NCI-H82 treated with DMSO at 0.1 percent for 48 hours (cell line): ENCODE data around the gene RBM12.
A peak's percentile ranks its signal among the peaks of the same experiment; 100 is the strongest.
"Not testable (repeated sequence)": the region's sequence is repeated elsewhere in the genome, so short reads cannot be mapped to it uniquely, and the experiment has no call there.

ENCODE experiments used
- DNase-seq: peaks from one replicate; lab custom pipeline; 2025; ENCODE audit not compliant: unreplicated experiment; lab: John Stamatoyannopoulos, UW

Gene RBM12

DNA sequence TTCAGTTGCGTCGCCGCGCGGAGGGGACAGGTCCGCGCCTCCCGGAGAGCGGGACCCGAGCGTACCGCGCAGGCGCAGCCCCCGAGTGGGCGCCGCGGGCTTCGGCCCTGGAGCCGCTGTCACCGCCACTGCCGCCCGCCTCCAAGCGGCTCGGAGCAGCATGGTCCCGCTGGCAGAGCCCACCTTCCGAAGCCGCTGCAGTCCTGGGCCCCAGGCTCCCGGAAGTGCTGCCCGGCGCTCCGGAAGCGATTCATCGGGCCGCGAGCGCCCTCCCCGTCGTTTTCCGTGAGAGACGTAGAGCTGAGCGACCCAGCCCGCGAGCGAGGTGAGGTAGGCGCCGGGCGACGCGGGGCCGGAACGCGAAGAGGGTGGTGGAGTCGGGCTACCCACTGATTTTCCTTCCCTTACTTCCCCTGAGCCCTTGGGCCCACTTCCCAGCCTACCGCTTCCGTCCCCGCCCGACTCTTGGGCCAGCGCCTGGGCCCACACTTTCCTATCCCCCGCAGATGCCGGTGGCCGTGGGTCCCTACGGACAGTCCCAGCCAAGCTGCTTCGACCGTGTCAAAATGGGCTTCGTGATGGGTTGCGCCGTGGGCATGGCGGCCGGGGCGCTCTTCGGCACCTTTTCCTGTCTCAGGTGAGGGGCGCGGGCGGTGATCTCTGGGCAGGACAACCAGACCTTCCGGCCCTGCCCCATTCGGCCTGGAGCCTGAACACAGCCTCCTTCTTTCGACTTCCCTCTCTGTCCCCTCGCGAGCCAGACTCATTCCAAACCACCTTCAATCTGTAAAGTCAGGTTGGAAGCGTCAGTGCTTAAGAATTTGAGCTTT is 34.6 kb upstream of the RBM12 start, which contains the start of the genes NFS1 and ROMO1:
Gene NFS1 (minus strand): TSS at position 226 of the 830 bp plus-strand sequence. CDS start 64 bp downstream, at position 162.
Gene ROMO1 (plus strand): TSS at position 279 of the 830 bp plus-strand sequence. CDS start 228 bp downstream, at position 507.
- peak; percentile 65 for DNase-seq

GRCh38 chr20:35698298-35699126 is 33.8 kb upstream of the RBM12 start:
- no peak for DNase-seq

DNA sequence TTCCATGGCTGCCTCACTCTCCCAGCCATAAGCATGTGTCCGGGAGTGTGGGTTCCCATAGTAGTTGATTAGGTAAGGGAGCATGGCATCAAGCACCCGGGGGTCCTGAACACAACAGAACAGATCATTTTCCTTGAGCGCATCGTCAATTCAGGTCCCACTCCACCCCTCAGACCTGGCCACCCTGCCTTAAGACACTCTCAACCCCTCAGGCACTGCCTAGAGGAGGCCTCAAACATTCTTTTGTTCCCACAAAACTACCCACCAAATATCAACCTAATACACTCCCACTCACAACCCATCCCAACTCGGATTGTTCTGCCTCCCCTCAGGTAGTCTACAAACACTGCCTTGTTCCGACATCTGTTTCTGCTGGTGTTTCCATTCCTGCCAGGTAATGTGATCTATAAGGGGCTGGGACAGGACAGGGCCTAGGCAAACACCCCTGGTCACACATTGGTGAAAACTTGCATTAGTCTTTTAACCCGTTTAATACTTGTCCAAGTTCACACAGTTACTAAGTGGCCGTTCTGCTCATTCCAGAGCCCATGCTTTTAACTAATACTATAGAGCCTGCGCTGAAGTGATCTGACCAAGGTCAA is 33.1 kb upstream of the RBM12 start:
- DNase-seq, result no peak

GRCh38 chr20:35695978-35696377 is 31.3 kb upstream of the RBM12 start:
- DNase-seq, result no peak

- DNase-seq, result no peak
These were observed 30.6 kb upstream of the RBM12 start for GRCh38 chr20:35695245-35695749.

DNA sequence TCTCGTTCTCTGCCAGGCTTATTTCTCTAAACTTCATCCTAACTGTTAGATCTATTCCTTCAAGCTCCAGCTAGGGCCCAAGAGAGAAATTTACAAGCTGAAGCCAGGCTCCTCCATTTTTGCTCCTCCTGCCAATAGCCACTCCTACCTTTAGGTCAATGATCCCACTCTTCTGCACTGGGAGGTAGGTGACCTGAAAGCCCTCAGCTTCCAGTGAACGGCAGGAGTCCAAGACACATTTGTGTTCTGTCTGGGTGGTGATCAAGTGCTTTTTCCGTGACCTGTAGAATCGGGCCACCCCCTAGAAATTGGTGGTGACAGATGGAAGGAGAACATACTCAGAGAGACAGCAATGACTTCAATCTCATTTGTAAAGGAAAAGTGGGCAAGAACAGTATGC is 25.6 kb upstream of the RBM12 start:
- no peak for DNase-seq

DNA sequence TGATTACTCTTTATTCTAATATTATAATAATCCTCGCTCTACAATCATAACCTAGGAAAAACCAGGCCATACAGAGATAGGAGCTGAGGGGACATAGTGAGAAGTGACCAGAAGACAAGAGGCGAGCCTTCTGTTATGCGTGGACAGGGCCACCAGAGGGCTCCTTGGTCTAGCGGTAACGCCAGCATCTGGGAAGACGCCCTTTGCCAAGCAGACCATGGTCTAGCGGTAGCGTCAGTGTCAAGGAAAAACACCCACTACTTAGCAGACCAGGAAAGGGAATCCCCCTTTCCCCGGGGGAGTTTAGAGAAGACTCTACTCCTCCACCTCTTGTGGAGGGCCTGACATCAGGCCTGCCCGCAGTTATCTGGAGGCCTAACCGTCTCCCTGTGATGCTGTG is 22.2 kb upstream of the RBM12 start:
- DNase-seq, result not testable (repeated sequence)

DNA sequence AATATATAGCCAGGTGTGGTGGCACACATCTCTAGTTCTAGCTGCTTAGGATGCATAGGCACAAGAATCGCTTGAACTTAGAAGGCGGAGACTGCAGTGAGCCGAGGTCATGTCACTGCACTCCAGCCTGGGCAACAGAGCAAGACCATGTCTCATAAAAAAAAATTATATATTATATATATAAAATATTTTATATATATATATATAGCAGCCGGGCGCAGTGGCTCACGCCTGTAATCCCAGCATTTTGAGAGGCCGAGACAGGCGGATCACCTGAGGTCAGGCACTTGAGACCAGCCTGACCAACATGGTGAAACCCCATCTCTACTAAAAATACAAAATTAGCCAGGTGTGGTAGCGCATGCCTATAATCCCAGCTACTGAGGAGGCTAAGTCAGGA is 20.7 kb upstream of the RBM12 start:
- DNase-seq, result not testable (repeated sequence)

- DNase-seq, result no peak
These were observed 17.3 kb upstream of the RBM12 start for GRCh38 chr20:35681960-35682359.

DNA sequence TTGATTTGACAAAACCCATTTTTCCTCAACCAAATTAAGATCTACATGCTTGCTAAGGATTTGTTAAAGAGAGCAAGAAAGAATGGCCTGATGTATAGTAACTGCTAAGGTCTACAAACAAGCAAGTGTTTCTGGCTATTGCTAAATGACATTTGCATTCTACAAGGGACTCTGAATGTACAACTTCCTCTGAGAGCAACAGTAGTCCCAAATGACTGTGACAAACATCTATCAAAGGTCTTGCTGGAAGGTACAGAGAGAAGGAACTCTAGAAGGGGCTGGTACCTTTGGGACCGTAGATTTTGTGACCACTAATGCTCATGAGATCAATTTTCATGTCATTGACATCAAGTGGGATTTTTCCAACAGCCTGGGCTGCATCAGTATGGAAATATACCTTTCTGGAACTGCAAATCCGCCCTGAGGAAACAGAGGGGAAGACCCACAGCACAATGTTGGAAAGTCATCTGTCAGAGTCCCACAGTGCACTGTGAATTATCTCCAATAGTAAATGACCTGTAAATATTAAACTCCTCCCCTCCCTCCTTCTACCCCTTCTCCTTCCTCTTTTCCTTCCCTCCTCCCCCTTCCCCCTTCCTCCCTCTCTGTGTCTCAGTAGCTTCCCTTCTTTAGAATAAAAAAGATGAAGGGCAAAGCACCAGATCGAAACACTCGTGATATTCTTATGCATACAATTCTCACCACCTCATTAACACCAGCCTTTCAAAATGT is 15.9 kb upstream of the RBM12 start:
- no peak for DNase-seq

- DNase-seq, result no peak
These were observed 10.2 kb upstream of the RBM12 start for GRCh38 chr20:35674921-35675320.

DNA sequence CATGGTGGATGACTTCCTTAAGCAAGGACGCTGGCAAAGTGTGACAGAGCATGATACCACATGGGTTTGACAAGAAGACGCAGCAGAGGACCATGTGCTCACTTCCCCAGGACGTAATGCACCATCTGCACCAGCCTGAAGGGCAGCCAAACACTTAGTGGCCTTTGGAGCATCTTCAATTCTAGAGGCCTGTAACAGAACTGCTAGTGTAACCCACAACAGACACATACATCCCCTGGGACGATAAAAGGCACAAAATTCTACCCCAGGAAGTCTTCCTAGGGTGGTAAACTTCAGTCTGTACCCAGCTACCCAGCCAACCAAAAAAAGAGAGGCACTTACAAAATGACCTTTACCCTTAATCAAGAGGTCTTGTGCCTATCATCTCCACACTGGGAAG is 9.2 kb upstream of the RBM12 start:
- no peak for DNase-seq

DNA sequence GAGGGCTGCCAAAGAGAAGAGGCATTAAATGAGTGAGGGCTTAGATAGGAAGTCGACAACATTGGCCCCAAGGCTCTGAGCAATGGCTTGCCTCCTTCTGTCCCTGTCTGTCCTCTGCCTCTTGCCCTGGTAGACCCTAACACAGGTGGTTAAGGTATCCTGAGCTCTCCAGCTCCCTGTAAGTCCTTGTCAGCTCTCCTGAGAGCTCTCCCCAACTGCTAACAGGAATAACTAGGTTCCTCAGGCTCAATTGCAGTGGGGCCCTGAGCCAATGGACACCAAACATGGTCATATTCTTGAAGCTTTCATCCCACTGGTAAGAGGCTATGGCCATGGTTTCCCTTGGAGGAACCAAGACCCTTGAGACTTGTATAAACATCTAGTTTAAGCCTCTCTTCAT is 5.0 kb upstream of the RBM12 start:
- no peak for DNase-seq

DNA sequence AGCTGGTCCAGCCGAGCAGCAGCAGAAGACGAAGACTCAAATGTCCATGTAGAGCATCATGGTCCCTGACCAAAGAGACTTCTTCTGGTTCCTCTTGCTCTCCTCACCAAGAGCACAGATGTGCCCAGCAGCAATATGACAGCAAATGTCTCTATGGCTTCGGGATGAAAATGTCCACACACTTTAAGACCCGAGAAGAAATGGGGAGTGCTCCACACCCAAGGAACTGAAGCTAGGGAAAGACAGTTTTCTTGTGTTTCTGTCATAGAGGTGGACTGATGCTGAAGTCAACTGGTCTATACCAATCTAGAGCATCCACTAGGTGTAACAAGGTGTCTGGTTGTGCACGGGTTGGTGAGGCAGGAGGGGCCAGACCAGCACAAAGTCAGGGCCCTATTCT is 4.5 kb upstream of the RBM12 start:
- DNase-seq, result no peak

- no peak for DNase-seq
These were observed 1.2 kb upstream of the RBM12 start for GRCh38 chr20:35665949-35666288.

DNA sequence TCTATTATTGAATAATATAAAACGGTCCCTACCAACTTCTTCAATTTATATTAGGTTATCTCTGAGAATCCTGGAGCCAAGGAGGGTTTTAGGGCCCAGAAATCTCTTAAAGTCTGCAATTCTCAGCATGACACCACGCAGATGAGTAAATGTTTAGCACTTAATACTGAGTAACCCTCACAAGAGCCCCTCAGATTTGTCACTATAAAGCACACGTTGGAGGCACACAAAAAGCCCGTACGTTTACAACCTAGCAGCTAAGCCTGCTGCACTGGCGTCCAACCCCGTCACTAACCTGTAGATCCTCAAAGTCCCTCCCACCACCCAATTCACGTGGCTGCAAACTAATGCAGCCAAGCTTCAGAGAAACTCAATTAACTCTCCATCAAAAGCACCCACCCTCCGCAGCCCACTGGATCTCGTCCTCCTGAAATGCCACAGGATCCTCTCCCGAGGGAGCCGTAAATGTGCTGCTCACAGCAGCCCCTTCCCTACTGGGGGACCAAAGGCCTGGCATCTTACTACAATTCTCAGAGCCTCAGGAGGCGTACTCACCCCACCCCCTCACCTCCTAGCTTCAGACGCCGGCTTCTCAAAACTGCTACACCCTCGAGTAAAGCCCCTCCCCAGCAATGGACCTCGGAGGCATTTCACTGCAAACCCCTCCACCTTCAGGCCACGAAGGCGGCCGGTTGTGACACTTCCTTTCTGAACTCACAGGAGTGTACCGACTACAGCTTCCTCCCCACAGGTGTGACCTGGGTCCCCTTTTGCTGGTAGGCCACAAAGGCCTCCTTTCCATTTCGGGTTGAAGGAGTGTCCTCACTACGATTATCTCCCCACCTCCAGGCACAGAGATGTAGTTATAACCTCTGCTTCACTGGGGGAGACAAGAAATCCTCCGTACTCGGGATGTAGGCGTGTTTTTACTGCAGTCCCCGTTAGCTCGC is 909 bp downstream of the RBM12 start:
- peak; percentile 55 for DNase-seq

DNA sequence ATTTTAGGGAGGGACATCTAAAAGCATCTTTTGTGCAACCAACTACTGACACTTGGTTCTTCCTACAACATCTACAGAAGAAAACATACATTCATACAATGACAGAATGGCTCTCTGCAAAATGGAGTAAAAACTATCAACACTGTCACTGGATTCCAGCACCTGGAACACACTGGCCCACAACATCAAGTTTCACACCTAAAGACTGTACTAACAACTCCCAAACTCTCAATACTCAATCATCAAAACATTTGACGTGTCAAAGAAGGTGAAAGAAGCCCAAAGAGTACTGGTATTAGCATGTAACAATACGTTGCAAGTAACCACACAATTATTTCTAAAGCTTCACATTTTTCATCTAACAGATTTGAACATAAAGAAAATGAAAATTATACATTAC is 2.1 kb downstream of the RBM12 start:
- no peak for DNase-seq

DNA sequence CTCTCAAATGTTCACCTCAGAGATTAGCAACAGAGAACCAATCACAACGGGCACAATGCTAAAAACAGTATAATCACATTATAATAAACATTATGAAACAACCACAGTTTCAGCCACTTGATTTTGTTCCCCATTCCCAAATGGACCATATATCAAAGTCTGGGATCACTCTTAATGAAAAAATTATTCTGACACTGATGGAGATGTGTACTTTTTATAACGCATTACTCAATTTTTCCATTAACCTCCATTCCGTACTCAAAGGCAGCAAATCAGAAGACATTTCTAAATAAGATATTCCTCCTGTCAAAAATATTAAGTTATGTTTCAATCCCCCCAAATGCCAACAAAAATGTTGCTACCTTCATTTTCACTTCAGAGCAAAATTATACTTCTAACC is 2.8 kb downstream of the RBM12 start:
- DNase-seq, result no peak

DNA sequence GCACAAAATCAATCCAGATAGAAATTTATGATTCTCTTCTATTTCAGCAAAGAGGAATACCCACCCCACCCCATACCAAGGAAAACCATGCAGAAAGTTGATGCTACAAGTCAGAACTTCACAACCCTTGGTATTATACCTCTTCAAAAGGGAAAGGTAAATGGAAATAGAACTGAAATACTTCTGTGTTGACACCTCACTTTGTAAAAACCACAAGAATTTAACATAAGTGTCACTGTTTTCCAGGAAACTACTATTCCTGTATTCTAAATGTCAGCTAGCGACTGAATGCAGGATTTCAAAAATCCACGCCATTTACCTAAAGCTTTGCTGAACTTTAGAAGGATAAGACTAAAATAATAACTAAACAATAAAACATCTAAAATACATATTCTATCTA is 3.6 kb downstream of the RBM12 start:
- no peak for DNase-seq
